ENCODE data around the gene ARHGEF1.
"Not testable (repeated sequence)": the region's sequence is repeated elsewhere in the genome, so short reads cannot be mapped to it uniquely, and the experiment has no call there.

ARHGEF1 gene

GRCh38 chr19:41933693-41934426, 50.9 kb downstream of the ARHGEF1 start:
- DNase-seq = no peak

- no peak for DNase-seq
Measured at GRCh38 chr19:41934849-41935374, 51.9 kb downstream of the ARHGEF1 start.

GRCh38 chr19:41935760-41936415, 52.9 kb downstream of the ARHGEF1 start:
- DNase-seq = no peak

- DNase-seq = no peak
Measured at GRCh38 chr19:41936416-41936850, 53.4 kb downstream of the ARHGEF1 start.

GRCh38 chr19:41936961-41937360, 54.0 kb downstream of the ARHGEF1 start:
- no peak for DNase-seq

GRCh38 chr19:41937525-41938468, 54.8 kb downstream of the ARHGEF1 start:
- DNase-seq = no peak

- DNase-seq = not testable (repeated sequence)
Measured at GRCh38 chr19:41939209-41939608, 56.2 kb downstream of the ARHGEF1 start.

- no peak for DNase-seq
Measured at GRCh38 chr19:41939861-41940730, 57.1 kb downstream of the ARHGEF1 start.

GRCh38 chr19:41940731-41941409, 57.9 kb downstream of the ARHGEF1 start:
- no peak for DNase-seq

- DNase-seq = no peak
Measured at GRCh38 chr19:41941410-41942202, 58.6 kb downstream of the ARHGEF1 start.

GRCh38 chr19:41944336-41944735, 61.4 kb downstream of the ARHGEF1 start:
- no peak for DNase-seq

- no peak for DNase-seq
Measured at GRCh38 chr19:41945135-41945766, 62.3 kb downstream of the ARHGEF1 start.

- DNase-seq = no peak
Measured at GRCh38 chr19:41947091-41947490, 64.1 kb downstream of the ARHGEF1 start.

GRCh38 chr19:41951686-41952172, 68.7 kb downstream of the ARHGEF1 start:
- no peak for DNase-seq

- no peak for DNase-seq
Measured at GRCh38 chr19:41955521-41955920, 72.5 kb downstream of the ARHGEF1 start.

GRCh38 chr19:41956621-41957020, 73.6 kb downstream of the ARHGEF1 start:
- no peak for DNase-seq

Measured in DMS 273 treated with DMSO at 0.1 percent for 48 hours (cell line).